ENCODE data around the gene CYB561D1. TPM values are rescaled to one million over a fixed set of nuclear protein-coding genes. Genes with fewer than 3 reads are reported as not detected.

CYB561D1 gene
- total and polyA plus RNA-seq, 10 of the 15 experiments (the other 5 are each of a cell fraction or from before 2014, with no cell fraction given) = 0.68 to 9.0 (median 3.3) TPM

DNA sequence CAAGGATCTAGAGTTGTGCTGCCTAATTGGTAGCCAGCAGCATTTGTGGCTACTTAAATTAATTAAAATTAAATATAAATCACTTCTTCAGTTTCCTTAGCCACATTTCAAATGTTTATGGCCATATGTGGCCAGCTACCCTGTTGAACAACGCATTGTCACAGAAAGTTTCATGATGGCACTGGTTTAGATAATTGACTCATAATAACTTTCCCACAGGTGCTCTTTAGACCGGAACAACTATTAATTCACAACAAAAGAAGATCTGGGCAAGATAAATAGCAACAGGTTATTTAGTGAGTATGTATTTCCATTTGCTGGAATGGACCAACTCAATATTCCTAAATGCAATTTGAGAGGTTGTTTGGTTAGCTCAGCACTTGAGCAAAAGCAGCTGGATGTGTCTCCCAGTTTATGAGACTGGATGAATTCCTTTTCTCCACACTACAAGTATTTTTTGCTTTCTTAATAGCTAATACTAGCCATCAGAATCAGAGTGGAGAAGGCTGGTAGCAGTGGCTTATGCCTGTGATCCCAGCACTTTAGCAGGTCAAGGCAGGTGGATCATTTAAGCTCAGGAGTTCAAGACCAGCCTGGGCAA lies 19.3 kb downstream of the CYB561D1 start:
- H3K9ac ChIP-seq (ENCODE audit: control insufficient read depth, insufficient read depth, low read length) = no peak overlapping the region
- WGBS (ENCODE audit: insufficient coverage, insufficient replicate concordance, low lambda C conversion rate, missing lambda C conversion rate) = 6% methylated on average over 2 of the region's 2 CpGs
- FAIRE-seq (no peak), DNase-seq (ENCODE audit: low read depth, low spot score) (peak; percentile 26), ATAC-seq (peak; percentile 85)
- intact Hi-C loops (cut with micrococcal nuclease; ENCODE audit: unreplicated experiment) = no loop called here
- POLR2A ChIA-PET = interaction anchor here (0.8 to 2.4 kb wide), 3 partner anchors 10 to 14 kb away, joined by 3 to 10 read pairs (median 3); no protein-coding TSS in a partner anchor
- no peak overlapping the region for H3K27ac ChIP-seq (ENCODE audit: control insufficient read depth, insufficient read depth)
- no peak overlapping the region for H3K4me2 ChIP-seq (ENCODE audit: control insufficient read depth, insufficient read depth)
- no peaks in the 10 kb centered on the region for H3K9me3 ChIP-seq (replicated peaks; ENCODE audit: control insufficient read depth, insufficient read depth, low read length)
- no peaks in the 10 kb centered on the region for H3K27me3 ChIP-seq (replicated peaks in 1 of 2; ENCODE audit: control insufficient read depth in 2 of 2, insufficient read depth in 2 of 2, low read length in 1 of 2)
- 0 out of 2 replicates have a peak, but pooled peaks cover 3% of the 10 kb centered on the region for H3K4me1 ChIP-seq (ENCODE audit: control insufficient read depth, insufficient read depth, low read length)
- no peaks in the 10 kb centered on the region for H3K79me2 ChIP-seq (ENCODE audit: control insufficient read depth, insufficient read depth, low read length)
- RAD21 ChIA-PET (ENCODE audit: unreplicated experiment) = interaction anchor here (0.8 to 1.5 kb wide), 3 partner anchors 15 to 19 kb away, joined by 4 to 7 read pairs (median 4); no protein-coding TSS in a partner anchor
- no peaks in the 10 kb centered on the region for H3K36me3 ChIP-seq (ENCODE audit: control insufficient read depth in 2 of 2, insufficient read depth in 2 of 2, low read length in 1 of 2)
- CTCF ChIA-PET = interaction anchor here (1.6 to 26.7 kb wide), 3 partner anchors 9 to 19 kb away, joined by 3 to 1280 read pairs (median 240); partner anchors contain the start of genes CYB561D1 and GPR61
- no TSS peak for BruUV-seq (replicated peaks)
- no peak overlapping the region for H2AFZ ChIP-seq (ENCODE audit: control insufficient read depth, low read depth, low read length)
- no peaks in the 10 kb centered on the region for H4K20me1 ChIP-seq (ENCODE audit: control insufficient read depth, insufficient read depth)
- in situ Hi-C loops (cut with MboI) = no loop called here
- SMC1A ChIA-PET (ENCODE audit: uncharacterized antibody, unreplicated experiment) = interaction anchor here (0.8 to 15.8 kb wide), 7 partner anchors 9 to 48 kb away, joined by 3 to 205 read pairs (median 3); no protein-coding TSS in a partner anchor
- no peak overlapping the region for H3K4me3 ChIP-seq
- TF ChIP-seq RFX5 (IDR thresholded peaks at IDR 0.05; ENCODE audit: low read depth, low read length) (no peak), ZNF384 (IDR thresholded peaks at IDR 0.05; ENCODE audit: borderline replicate concordance, low read depth, low read length) (no peak), SMARCA5 (IDR thresholded peaks at IDR 0.05) (0 out of 2 replicates have a peak, but pooled peaks have one; percentile 23), ZNF24 (IDR thresholded peaks at IDR 0.05) (peak; percentile 84), HCFC1 (IDR thresholded peaks at IDR 0.05; ENCODE audit: low read length) (no peak), MEF2B (IDR thresholded peaks at IDR 0.05; ENCODE audit: partially characterized antibody, poor library complexity, severe bottlenecking) (peak; percentile 10), BCL11A (IDR thresholded peaks at IDR 0.05; ENCODE audit: low read depth, low read length) (peak; percentile 49; the same call in 1 of the 2 replicates), SRF (IDR thresholded peaks at IDR 0.05; ENCODE audit: low read depth in 2 of 2, low read length in 2 of 2) (no peak), ZNF622 (IDR thresholded peaks at IDR 0.05) (no peak), BACH1 (IDR thresholded peaks at IDR 0.05; ENCODE audit: borderline replicate concordance) (no peak), CHD2 (IDR thresholded peaks at IDR 0.05; ENCODE audit: borderline replicate concordance, low read depth, low read length) (no peak), RUNX3 (IDR thresholded peaks at IDR 0.05; ENCODE audit: low read length) (peak; percentile 17; the same call in 1 of the 2 replicates), TAF1 (IDR thresholded peaks at IDR 0.05; ENCODE audit: borderline replicate concordance, low read depth, low read length) (no peak), IKZF2 (IDR thresholded peaks at IDR 0.05) (peak; percentile 30 to 41; a peak in 3 of 4 replicates)
- TF ChIP-seq, protein P1, sequence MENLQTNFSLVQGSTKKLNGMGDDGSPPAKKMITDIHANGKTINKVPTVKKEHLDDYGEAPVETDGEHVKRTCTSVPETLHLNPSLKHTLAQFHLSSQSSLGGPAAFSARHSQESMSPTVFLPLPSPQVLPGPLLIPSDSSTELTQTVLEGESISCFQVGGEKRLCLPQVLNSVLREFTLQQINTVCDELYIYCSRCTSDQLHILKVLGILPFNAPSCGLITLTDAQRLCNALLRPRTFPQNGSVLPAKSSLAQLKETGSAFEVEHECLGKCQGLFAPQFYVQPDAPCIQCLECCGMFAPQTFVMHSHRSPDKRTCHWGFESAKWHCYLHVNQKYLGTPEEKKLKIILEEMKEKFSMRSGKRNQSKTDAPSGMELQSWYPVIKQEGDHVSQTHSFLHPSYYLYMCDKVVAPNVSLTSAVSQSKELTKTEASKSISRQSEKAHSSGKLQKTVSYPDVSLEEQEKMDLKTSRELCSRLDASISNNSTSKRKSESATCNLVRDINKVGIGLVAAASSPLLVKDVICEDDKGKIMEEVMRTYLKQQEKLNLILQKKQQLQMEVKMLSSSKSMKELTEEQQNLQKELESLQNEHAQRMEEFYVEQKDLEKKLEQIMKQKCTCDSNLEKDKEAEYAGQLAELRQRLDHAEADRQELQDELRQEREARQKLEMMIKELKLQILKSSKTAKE (IDR thresholded peaks at IDR 0.05; ENCODE audit: low read depth, poor library complexity, severe bottlenecking) = no peak
- TF ChIP-seq, protein P2, sequence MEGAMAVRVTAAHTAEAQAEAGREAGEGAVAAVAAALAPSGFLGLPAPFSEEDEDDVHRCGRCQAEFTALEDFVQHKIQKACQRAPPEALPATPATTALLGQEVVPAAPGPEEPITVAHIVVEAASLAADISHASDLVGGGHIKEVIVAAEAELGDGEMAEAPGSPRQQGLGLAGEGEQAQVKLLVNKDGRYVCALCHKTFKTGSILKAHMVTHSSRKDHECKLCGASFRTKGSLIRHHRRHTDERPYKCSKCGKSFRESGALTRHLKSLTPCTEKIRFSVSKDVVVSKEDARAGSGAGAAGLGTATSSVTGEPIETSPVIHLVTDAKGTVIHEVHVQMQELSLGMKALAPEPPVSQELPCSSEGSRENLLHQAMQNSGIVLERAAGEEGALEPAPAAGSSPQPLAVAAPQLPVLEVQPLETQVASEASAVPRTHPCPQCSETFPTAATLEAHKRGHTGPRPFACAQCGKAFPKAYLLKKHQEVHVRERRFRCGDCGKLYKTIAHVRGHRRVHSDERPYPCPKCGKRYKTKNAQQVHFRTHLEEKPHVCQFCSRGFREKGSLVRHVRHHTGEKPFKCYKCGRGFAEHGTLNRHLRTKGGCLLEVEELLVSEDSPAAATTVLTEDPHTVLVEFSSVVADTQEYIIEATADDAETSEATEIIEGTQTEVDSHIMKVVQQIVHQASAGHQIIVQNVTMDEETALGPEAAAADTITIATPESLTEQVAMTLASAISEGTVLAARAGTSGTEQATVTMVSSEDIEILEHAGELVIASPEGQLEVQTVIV (IDR thresholded peaks at IDR 0.05; ENCODE audit: borderline replicate concordance, partially characterized antibody) = no peak
